IMR-90 (cell line): Measurements from ENCODE around the gene CSNK1D.

Source experiments
- BHLHE40 ChIP-seq: fragments of 150-350 bp; IDR thresholded peaks from 2 replicates; pipeline ENCODE4 v1.6.1; 2016; ENCODE audit warnings: mild to moderate bottlenecking, low read depth, low read length
- MXI1 ChIP-seq: IDR thresholded peaks from 2 replicates; pipeline ENCODE4 v1.6.1; 2012; ENCODE audit warnings: low read depth, mild to moderate bottlenecking, low read length, moderate library complexity, borderline replicate concordance

- no peak for TF ChIP-seq MXI1
- TF ChIP-seq BHLHE40: no peak
These were observed 30.4 kb downstream of the CSNK1D start for GRCh38 chr17:82242977-82243647.
